H9 (cell line): Measurements from ENCODE around the gene ELFN1. TPM values are rescaled to one million over a fixed set of nuclear protein-coding genes. Genes with fewer than 3 reads are reported as not detected.

Source experiments
- DNase-seq: peaks from one replicate; pipeline ENCODE4 v3.0.0-alpha.2; 2017
- H2AFZ ChIP-seq: one replicate; pipeline ENCODE4 v1.6.1; 2013; ENCODE audit warnings: mild to moderate bottlenecking, low read length, control low read depth, moderate library complexity
- H2AK5ac ChIP-seq: 2 replicates; pipeline ENCODE4 v1.6.1; 2013; ENCODE audit warnings: low read length, control low read depth, mixed read lengths; ENCODE audit not compliant: insufficient read length
- H2BK120ac ChIP-seq: one replicate; pipeline ENCODE4 v1.6.1; 2013; ENCODE audit warnings: low read depth, mild to moderate bottlenecking, low read length, control low read depth, inconsistent platforms; ENCODE audit not compliant: poor library complexity, severe bottlenecking
- H2BK12ac ChIP-seq: 2 replicates; pipeline ENCODE4 v1.6.1; 2013; ENCODE audit warnings: low read length, control low read depth, mixed read lengths, low read depth; ENCODE audit not compliant: insufficient read length
- H2BK15ac ChIP-seq: 2 replicates; pipeline ENCODE4 v1.6.1; 2013; ENCODE audit warnings: low read depth, low read length, control low read depth
- H2BK20ac ChIP-seq: one replicate; pipeline ENCODE4 v1.6.1; 2013; ENCODE audit warnings: low read depth, mild to moderate bottlenecking, low read length, control low read depth, inconsistent platforms; ENCODE audit not compliant: poor library complexity, severe bottlenecking
- H2BK5ac ChIP-seq: 2 replicates; pipeline ENCODE4 v1.6.1; 2013; ENCODE audit warnings: low read length, control low read depth, mixed read lengths; ENCODE audit not compliant: insufficient read length
- H3K14ac ChIP-seq: 2 replicates; pipeline ENCODE4 v1.6.1; 2013; ENCODE audit warnings: low read length, control low read depth; ENCODE audit not compliant: insufficient read depth
- H3K18ac ChIP-seq: 2 replicates; pipeline ENCODE4 v1.6.1; 2013; ENCODE audit warnings: low read depth, mild to moderate bottlenecking, mixed read lengths, low read length, control low read depth; ENCODE audit not compliant: insufficient read length
- H3K23ac ChIP-seq: 2 replicates; pipeline ENCODE4 v1.6.1; 2013; ENCODE audit warnings: low read length, control low read depth, mixed read lengths, low read depth; ENCODE audit not compliant: insufficient read length
- H3K23me2 ChIP-seq: 2 replicates; pipeline ENCODE4 v1.6.1; 2013; ENCODE audit warnings: low read depth, mild to moderate bottlenecking, mixed read lengths, low read length, control low read depth; ENCODE audit not compliant: insufficient read length, poor library complexity, severe bottlenecking
- H3K27ac ChIP-seq: 2 replicates; pipeline ENCODE4 v1.5.1; 2013; ENCODE audit warnings: low read length, control low read depth, mixed read lengths, low read depth; ENCODE audit not compliant: insufficient read length
- H3K27me3 ChIP-seq: 2 replicates; pipeline ENCODE4 v1.6.1; 2013; ENCODE audit warnings: low read length, control low read depth, inconsistent platforms; ENCODE audit not compliant: insufficient read depth
- H3K4ac ChIP-seq: 2 replicates; pipeline ENCODE4 v1.6.1; 2013; ENCODE audit warnings: low read depth, mild to moderate bottlenecking, control low read depth, inconsistent platforms, low read length, moderate library complexity
- H3K4me1 ChIP-seq: 2 replicates; pipeline ENCODE4 v1.6.1; 2013; ENCODE audit warnings: low read length, control low read depth, inconsistent platforms; ENCODE audit not compliant: insufficient read depth
- H3K4me2 ChIP-seq: 2 replicates; pipeline ENCODE4 v1.6.1; 2013; ENCODE audit warnings: low read length, control low read depth, mixed read lengths; ENCODE audit not compliant: insufficient read length, insufficient read depth
- H3K56ac ChIP-seq: 2 replicates; pipeline ENCODE4 v1.6.1; 2013; ENCODE audit warnings: low read depth, mild to moderate bottlenecking, mixed read lengths, low read length, control low read depth; ENCODE audit not compliant: insufficient read length
- H3K79me1 ChIP-seq: 2 replicates; pipeline ENCODE4 v1.6.1; 2013; ENCODE audit warnings: low read depth, mild to moderate bottlenecking, moderate library complexity, low read length, control low read depth, inconsistent platforms; ENCODE audit not compliant: insufficient read depth, poor library complexity, severe bottlenecking
- H3K79me2 ChIP-seq: 2 replicates; pipeline ENCODE4 v1.6.1; 2013; ENCODE audit warnings: low read length, control low read depth, inconsistent platforms; ENCODE audit not compliant: insufficient read depth
- H3K9ac ChIP-seq: 2 replicates; pipeline ENCODE4 v1.6.1; 2013; ENCODE audit warnings: low read length, control low read depth, mixed read lengths; ENCODE audit not compliant: insufficient read length; ENCODE audit errors: extremely low read depth
- H3K9me3 ChIP-seq: one replicate; pipeline ENCODE4 v1.6.1; 2013; ENCODE audit warnings: low read depth, low read length, inconsistent platforms; ENCODE audit not compliant: control insufficient read depth
- H3T11ph ChIP-seq: one replicate; pipeline ENCODE4 v1.6.1; 2013; ENCODE audit warnings: mild to moderate bottlenecking, low read length, control low read depth, inconsistent platforms
- H4K20me1 ChIP-seq: one replicate; pipeline ENCODE4 v1.6.1; 2013; ENCODE audit not compliant: control insufficient read depth, insufficient read length, insufficient read depth
- H4K5ac ChIP-seq: 2 replicates; pipeline ENCODE4 v1.6.1; 2013; ENCODE audit warnings: low read depth, mild to moderate bottlenecking, mixed read lengths, low read length, control low read depth; ENCODE audit not compliant: insufficient read length
- H4K8ac ChIP-seq: replicated peaks from 2 replicates; pipeline ENCODE4 v1.6.1; 2013; ENCODE audit warnings: low read length, control low read depth, mixed read lengths, low read depth; ENCODE audit not compliant: insufficient read length
- H4K91ac ChIP-seq: 2 replicates; pipeline ENCODE4 v1.6.1; 2013; ENCODE audit warnings: low read depth, mild to moderate bottlenecking, moderate library complexity, mixed read lengths, low read length, control low read depth; ENCODE audit not compliant: insufficient read length
- H3K27ac Mint-ChIP-seq, 3 experiments: 2 replicates in 2 of 3; 3 replicates in 1 of 3; pipeline ENCODE4 v1.8.0; 2020 to 2021; ENCODE audit warnings: mixed read lengths in 3 of 3, mild to moderate bottlenecking in 1 of 3, moderate library complexity in 1 of 3
- H3K27me3 Mint-ChIP-seq: 2 replicates; pipeline ENCODE4 v1.8.0; 2021; ENCODE audit warnings: low read depth, mild to moderate bottlenecking, moderate library complexity, mixed read lengths
- H3K36me3 Mint-ChIP-seq, 3 experiments: 2 replicates in 2 of 3; 3 replicates in 1 of 3; pipeline ENCODE4 v1.8.0; 2020 to 2021; ENCODE audit warnings: low read depth in 3 of 3, mixed read lengths in 3 of 3; ENCODE audit not compliant: insufficient read depth in 1 of 3
- H3K4me1 Mint-ChIP-seq, 2 experiments: 2 replicates each; pipeline ENCODE4 v1.8.0; 2020; ENCODE audit warnings: mixed read lengths in 2 of 2
- H3K4me3 Mint-ChIP-seq, 2 experiments: 2 replicates in 1 of 2; 3 replicates in 1 of 2; pipeline ENCODE4 v1.8.0; 2020 to 2021; ENCODE audit warnings: mild to moderate bottlenecking in 2 of 2, mixed read lengths in 2 of 2, moderate library complexity in 1 of 2
- H3K9me3 Mint-ChIP-seq, 2 experiments: 2 replicates in 1 of 2; 3 replicates in 1 of 2; pipeline ENCODE4 v1.8.0; 2020; ENCODE audit warnings: mild to moderate bottlenecking in 2 of 2, mixed read lengths in 2 of 2, moderate library complexity in 1 of 2
- WGBS: extraction: QIAGEN DNeasy Blood & Tissue Kit; methylation state at CpG from one replicate; pipeline ENCODE4 v1.1.7; 2013; ENCODE audit warnings: missing lambda C conversion rate, low lambda C conversion rate, mixed read lengths; ENCODE audit not compliant: insufficient read length; ENCODE audit errors: extremely low coverage; 5-methylcytosine and 5-hydroxymethylcytosine counted together
- total RNA-seq: library from RNA; stranded (reverse); gene quantifications from 2 replicates; pipeline ENCODE4 v1.2.1, GENCODE V29; 2021
- TF ChIP-seq, protein P1 (sequence below): fragments of 200-600 bp; sonication (generic); conservative IDR thresholded peaks from 3 replicates; pipeline ENCODE4 v1.8.0; 2021; ENCODE audit warnings: antibody characterized with exemption, mild to moderate bottlenecking

ELFN1 gene
- total RNA-seq, 1 experiment from 2014 or later: 3.7 TPM

DNA sequence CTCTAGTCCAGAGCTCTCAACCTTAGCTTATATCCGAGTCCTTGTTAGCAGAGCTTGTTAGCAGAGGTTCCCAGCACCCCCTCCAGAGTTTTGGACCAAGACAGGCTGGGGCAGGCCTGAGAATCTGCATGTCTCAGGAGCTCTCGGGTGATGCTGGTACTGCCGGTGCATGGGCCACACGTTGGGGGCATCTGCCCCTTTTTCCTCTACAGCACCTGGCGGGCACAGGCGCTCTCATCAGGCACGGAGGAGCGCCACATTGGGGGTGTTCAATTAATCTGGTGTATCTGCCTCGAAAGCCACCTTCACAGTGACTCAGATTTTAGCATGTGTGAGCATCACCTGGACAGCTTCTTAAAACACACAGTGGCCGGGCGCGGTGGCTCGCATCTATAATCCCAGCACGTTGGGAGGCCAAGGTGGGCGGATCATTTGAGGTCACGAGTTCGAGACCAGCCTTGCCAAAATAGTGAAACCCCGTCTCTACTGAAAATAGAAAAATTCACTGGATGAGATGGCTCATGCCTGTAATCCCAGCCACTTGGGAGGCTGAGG lies 117.7 kb downstream of the ELFN1 start:
- Histone ChIP-seq H2BK12ac (no peak overlapping the region), H2AK5ac (no peak overlapping the region), H2BK15ac (no peak overlapping the region), H3K56ac (no peak overlapping the region), H3K79me2 (no peaks in the 10 kb centered on the region), H3K23me2 (no peaks in the 10 kb centered on the region), H2BK120ac (no peak overlapping the region), H3K27ac (no peak overlapping the region), H3K9me3 (peaks cover 7% of the 10 kb centered on the region), H3K18ac (no peak overlapping the region), H4K5ac (no peak overlapping the region), H3K4ac (no peak overlapping the region), H3K14ac (no peak overlapping the region), H4K8ac (no peak overlapping the region), H4K91ac (no peak overlapping the region), H3T11ph (no peak overlapping the region), H3K4me2 (no peak overlapping the region), H3K9ac (no peak overlapping the region), H3K4me1 (no peaks in the 10 kb centered on the region), H3K23ac (no peak overlapping the region), H3K27me3 (no peaks in the 10 kb centered on the region), H2BK5ac (no peak overlapping the region), H3K79me1 (no peaks in the 10 kb centered on the region), H2BK20ac (no peak overlapping the region), H2AFZ (no peak overlapping the region), H4K20me1 (no peaks in the 10 kb centered on the region)
- peak overlapping the region in 1 of 3 experiments; percentile 19; a peak in 1 of 7 replicates for H3K27ac Mint-ChIP-seq
- peaks cover 16 to 18% of the 10 kb centered on the region in 2 experiments for H3K9me3 Mint-ChIP-seq
- peaks cover 7% of the 10 kb centered on the region for H3K27me3 Mint-ChIP-seq
- WGBS: no CpG with 5 or more reads among the region's 18 CpGs
- DNase-seq: no peak
- H3K36me3 Mint-ChIP-seq: peaks cover 4 to 10% (median 4%) of the 10 kb centered on the region in 3 experiments; a peak in 6 of 7 replicates
- no peaks in the 10 kb centered on the region for H3K4me1 Mint-ChIP-seq
- TF ChIP-seq, protein P1, sequence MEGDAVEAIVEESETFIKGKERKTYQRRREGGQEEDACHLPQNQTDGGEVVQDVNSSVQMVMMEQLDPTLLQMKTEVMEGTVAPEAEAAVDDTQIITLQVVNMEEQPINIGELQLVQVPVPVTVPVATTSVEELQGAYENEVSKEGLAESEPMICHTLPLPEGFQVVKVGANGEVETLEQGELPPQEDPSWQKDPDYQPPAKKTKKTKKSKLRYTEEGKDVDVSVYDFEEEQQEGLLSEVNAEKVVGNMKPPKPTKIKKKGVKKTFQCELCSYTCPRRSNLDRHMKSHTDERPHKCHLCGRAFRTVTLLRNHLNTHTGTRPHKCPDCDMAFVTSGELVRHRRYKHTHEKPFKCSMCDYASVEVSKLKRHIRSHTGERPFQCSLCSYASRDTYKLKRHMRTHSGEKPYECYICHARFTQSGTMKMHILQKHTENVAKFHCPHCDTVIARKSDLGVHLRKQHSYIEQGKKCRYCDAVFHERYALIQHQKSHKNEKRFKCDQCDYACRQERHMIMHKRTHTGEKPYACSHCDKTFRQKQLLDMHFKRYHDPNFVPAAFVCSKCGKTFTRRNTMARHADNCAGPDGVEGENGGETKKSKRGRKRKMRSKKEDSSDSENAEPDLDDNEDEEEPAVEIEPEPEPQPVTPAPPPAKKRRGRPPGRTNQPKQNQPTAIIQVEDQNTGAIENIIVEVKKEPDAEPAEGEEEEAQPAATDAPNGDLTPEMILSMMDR: no peak
- H3K4me3 Mint-ChIP-seq: no peak overlapping the region
